Measurements from ENCODE around the gene TRAFD1. TPM values are rescaled to one million over a fixed set of nuclear protein-coding genes. Genes with fewer than 3 reads are reported as not detected.

The TRAFD1 gene
- total RNA-seq, 1 experiment from 2014 or later: 23.4 TPM

DNA sequence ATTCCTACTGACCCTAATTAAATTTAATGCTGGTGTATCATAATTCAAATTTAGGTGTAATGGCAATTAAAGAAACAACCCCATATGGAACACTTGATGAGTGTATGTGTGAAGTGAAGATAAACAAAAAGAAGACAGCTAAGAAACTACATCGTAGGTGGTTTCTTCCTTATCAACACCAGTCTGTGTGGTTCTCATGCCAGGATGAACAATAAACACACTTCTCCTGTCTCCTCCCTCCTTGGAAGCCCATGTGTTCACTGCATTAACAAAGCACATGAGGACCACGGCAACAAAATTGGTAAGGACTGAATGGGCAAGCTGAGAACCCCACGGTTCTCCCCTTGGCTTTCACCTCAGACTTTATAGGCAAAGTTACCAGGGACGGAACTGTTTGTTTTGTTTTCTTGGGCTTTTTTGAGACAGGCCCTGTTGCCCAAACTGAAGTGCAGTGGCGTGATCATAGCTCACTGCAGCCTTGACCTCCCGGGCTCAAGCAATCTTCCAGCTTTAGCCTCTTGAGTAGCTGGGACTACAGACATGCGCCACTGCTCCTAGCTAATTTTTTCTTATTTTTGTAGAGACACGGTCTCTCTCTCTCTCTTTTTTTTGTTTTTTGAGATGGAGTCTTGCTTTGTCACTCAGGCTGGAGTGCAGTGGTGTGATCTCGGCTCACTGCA, 71.0 kb downstream of the TRAFD1 start:
- Mint-ChIP-seq H3K27me3 (ENCODE audit: insufficient read depth, unreplicated experiment) (no peaks in the 10 kb centered on the region), H3K36me3 (ENCODE audit: insufficient read depth, unreplicated experiment) (peaks cover 65% of the 10 kb centered on the region), H3K4me1 (ENCODE audit: insufficient read depth, unreplicated experiment) (no peaks in the 10 kb centered on the region), H3K27ac (ENCODE audit: low read depth, unreplicated experiment) (no peak overlapping the region), H3K4me3 (ENCODE audit: unreplicated experiment) (no peak overlapping the region), H3K9me3 (ENCODE audit: unreplicated experiment) (no peaks in the 10 kb centered on the region)
- DNase-seq (ENCODE audit: unreplicated experiment): no peak
- CTCF ChIA-PET: interaction anchor here (0.6 to 3.9 kb wide), 7 partner anchors 11 to 198 kb away, joined by 3 to 60 read pairs (median 3); no protein-coding TSS in a partner anchor
- no TSS peak for BruUV-seq (replicated peaks)
- POLR2A ChIA-PET: interaction anchor here (0.5 to 3.5 kb wide), 3 partner anchors 9 to 190 kb away, joined by 3 to 16 read pairs (median 3); no protein-coding TSS in a partner anchor
- intact Hi-C loops (cut with micrococcal nuclease): loop anchor here (10.0 kb wide), 1 partner anchor 252 kb away; no protein-coding TSS in a partner anchor
- TF ChIP-seq, protein P1, sequence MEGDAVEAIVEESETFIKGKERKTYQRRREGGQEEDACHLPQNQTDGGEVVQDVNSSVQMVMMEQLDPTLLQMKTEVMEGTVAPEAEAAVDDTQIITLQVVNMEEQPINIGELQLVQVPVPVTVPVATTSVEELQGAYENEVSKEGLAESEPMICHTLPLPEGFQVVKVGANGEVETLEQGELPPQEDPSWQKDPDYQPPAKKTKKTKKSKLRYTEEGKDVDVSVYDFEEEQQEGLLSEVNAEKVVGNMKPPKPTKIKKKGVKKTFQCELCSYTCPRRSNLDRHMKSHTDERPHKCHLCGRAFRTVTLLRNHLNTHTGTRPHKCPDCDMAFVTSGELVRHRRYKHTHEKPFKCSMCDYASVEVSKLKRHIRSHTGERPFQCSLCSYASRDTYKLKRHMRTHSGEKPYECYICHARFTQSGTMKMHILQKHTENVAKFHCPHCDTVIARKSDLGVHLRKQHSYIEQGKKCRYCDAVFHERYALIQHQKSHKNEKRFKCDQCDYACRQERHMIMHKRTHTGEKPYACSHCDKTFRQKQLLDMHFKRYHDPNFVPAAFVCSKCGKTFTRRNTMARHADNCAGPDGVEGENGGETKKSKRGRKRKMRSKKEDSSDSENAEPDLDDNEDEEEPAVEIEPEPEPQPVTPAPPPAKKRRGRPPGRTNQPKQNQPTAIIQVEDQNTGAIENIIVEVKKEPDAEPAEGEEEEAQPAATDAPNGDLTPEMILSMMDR (IDR thresholded peaks at IDR 0.05; ENCODE audit: unreplicated experiment): no peak

DNA sequence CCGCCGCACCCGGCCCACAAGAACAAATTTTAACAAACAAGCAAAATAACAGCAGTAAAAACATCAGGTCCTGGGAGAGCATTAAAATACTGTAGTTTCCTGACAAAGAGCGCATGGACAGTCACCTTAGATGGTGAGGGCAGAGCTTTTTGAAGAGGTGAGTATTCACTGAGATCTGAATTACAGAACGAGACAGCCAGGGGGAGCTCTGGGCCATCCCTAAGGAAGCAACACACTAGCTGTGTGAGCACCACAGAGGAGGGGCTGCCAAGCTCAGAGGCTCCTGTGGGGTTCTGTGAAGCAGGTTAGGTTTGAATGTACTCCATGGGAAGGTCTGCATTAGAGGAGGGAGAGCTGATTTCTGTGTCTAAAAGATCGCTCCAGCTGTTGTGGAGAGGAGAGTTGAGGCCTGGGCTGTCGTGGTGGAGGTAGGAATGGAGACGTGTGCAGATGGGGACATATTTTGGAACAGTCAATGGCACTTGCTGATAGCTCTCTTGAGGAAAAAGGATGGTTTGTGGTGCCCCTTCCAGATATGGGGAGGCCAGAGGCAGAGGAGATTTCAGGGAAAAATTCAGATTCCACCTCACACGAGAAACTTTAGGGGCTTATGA, 72.9 kb downstream of the TRAFD1 start:
- H3K4me1 Mint-ChIP-seq (ENCODE audit: insufficient read depth, unreplicated experiment): no peaks in the 10 kb centered on the region
- ChIA-PET POLR2A (interaction anchor here (0.7 to 3.5 kb wide), 2 partner anchors 166 to 189 kb away, joined by 4 to 16 read pairs; no protein-coding TSS in a partner anchor), CTCF (interaction anchor here (0.5 to 3.9 kb wide), 34 partner anchors 9 to 802 kb away, joined by 3 to 60 read pairs (median 4); no protein-coding TSS in a partner anchor)
- no TSS peak for BruUV-seq (replicated peaks)
- no peak overlapping the region for H3K4me3 Mint-ChIP-seq (ENCODE audit: unreplicated experiment)
- intact Hi-C loops (cut with micrococcal nuclease): loop anchor here (1.0 to 10.0 kb wide), 2 partner anchors 189 to 253 kb away; no protein-coding TSS in a partner anchor
- TF ChIP-seq, protein P1 (IDR thresholded peaks at IDR 0.05; ENCODE audit: unreplicated experiment): peak; percentile 68
- peaks cover 55% of the 10 kb centered on the region for H3K36me3 Mint-ChIP-seq (ENCODE audit: insufficient read depth, unreplicated experiment)
- H3K27me3 Mint-ChIP-seq (ENCODE audit: insufficient read depth, unreplicated experiment): no peaks in the 10 kb centered on the region
- no peaks in the 10 kb centered on the region for H3K9me3 Mint-ChIP-seq (ENCODE audit: unreplicated experiment)
- peak; percentile 62 for DNase-seq (ENCODE audit: unreplicated experiment)
- no peak overlapping the region for H3K27ac Mint-ChIP-seq (ENCODE audit: low read depth, unreplicated experiment)

DNA sequence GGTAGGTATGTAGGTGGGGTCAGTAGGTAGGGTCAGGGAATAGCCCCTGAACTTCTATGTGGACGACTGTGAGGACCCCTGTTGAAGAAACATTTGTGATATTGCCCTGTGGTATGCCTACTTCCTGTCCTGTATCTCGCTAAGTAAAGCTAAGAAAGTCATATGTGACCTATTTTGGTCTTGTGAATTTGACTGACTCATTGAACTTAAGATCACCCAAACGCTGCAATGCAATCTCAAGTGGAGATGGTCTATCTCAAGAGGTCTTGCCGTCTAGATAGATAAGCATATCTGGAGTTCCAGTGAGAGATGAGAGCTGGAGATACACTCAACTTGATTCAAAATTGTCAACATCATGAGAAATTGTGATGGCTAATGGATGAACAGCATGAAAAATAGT, 73.8 kb downstream of the TRAFD1 start:
- Mint-ChIP-seq H3K36me3 (ENCODE audit: insufficient read depth, unreplicated experiment) (peaks cover 55% of the 10 kb centered on the region), H3K4me1 (ENCODE audit: insufficient read depth, unreplicated experiment) (no peaks in the 10 kb centered on the region), H3K4me3 (ENCODE audit: unreplicated experiment) (no peak overlapping the region), H3K27me3 (ENCODE audit: insufficient read depth, unreplicated experiment) (no peaks in the 10 kb centered on the region), H3K9me3 (ENCODE audit: unreplicated experiment) (no peaks in the 10 kb centered on the region), H3K27ac (ENCODE audit: low read depth, unreplicated experiment) (no peak overlapping the region)
- CTCF ChIA-PET: interaction anchor here (0.5 to 3.9 kb wide), 14 partner anchors 9 to 296 kb away, joined by 3 to 60 read pairs (median 6); no protein-coding TSS in a partner anchor
- intact Hi-C loops (cut with micrococcal nuclease): loop anchor here (10.0 kb wide), 1 partner anchor 254 kb away; no protein-coding TSS in a partner anchor
- no peak for DNase-seq (ENCODE audit: unreplicated experiment)
- no TSS peak for BruUV-seq (replicated peaks)
- POLR2A ChIA-PET: interaction anchor here (3.5 kb wide), 1 partner anchor 188 kb away, joined by 16 read pairs; no protein-coding TSS in a partner anchor
- TF ChIP-seq, protein P1 (IDR thresholded peaks at IDR 0.05; ENCODE audit: unreplicated experiment): no peak

Small RNAs within 50 kb of the gene (microRNA-seq; reads per million reads assigned to microRNA genes)
- 0.53 reads per million for gene MIR6861

Other genes with a start within 250 kb of the TRAFD1 start
- 13.9 and 15.2 TPM in 2 replicates for gene TMEM116, start 112.4 kb upstream of the TRAFD1 start, total RNA-seq (2022)
- 124 and 126 TPM in 2 replicates for gene ERP29, start 112.1 kb upstream of the TRAFD1 start, total RNA-seq (2022)
- gene NAA25, start 16.8 kb upstream of the TRAFD1 start, total RNA-seq (2022): 37.1 and 39.2 TPM in 2 replicates